NCI-H345 (cell line): ENCODE data around the gene TMCO4.
"Not testable (repeated sequence)": the region's sequence is repeated elsewhere in the genome, so short reads cannot be mapped to it uniquely, and the experiment has no call there.

Experiments
- DNase-seq: peaks from one replicate; lab custom pipeline; 2025; lab: John Stamatoyannopoulos, UW

Gene TMCO4

DNA sequence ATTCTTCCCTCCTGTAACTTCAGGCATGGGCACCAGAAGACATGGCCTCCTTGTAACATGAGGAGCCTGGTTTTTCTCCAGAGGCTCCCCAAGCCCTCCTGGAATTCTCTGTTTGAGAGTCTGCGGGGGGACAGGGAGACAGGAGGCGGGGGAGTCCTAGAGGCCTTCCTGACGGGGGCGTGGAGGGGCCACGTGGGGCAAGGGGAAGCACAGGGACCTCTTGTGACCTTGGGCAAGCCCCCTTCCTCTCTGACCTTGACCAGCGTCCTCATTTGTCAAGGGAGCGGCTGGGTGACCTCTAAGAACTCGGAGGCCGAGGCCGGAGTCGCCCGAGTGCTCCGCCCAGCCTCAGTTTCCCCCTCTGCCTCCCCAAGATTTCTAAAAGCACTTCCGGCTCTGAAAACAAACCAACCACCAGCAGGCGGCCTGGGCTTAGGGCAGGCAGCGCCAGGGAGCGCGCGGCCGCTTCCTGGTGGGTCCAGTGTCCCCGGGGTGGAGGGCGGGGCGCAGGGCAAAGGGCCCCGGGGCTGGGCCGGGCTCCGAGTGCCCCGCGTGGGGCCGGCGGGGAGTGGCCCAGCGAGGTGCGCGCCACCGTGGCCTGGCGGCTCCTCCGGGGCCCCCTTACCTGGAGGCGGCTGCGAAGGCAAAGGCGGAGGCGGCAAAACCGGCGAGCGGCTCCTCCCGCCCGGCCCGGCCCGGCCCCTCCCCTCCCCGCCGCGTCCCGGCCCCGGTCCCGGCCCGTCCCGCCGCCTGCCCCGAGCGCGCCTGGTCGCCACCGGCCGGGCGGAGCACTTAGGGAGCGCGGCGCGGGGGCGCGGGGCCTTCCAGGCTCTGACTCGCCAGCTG lies at the start of gene TMCO4:
TMCO4 (minus strand) TSS at position 687 of the 846 bp plus-strand sequence. CDS start 19,158 bp downstream, outside the sequence.
- peak; percentile 40 for DNase-seq

DNA sequence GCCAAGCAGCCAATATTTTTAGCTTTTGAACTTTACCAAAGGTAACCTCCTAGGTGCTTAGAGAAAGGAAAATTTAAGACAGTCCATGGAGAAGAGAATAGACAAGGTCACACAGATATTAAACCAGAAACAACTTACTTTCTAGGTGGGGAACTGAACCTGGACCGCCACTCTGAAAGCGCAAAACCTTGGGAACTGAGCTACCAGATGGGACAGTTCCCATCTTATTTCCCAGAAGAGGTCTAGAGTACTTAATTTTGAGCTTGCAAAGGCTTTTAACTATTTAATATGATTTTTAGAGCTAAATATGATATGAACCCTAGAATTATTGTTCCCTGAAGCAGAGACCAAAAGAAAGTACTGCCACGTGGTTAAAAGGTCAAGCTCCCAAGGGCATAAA lies 49.6 kb upstream of the TMCO4 start:
- not testable (repeated sequence) for DNase-seq

DNA sequence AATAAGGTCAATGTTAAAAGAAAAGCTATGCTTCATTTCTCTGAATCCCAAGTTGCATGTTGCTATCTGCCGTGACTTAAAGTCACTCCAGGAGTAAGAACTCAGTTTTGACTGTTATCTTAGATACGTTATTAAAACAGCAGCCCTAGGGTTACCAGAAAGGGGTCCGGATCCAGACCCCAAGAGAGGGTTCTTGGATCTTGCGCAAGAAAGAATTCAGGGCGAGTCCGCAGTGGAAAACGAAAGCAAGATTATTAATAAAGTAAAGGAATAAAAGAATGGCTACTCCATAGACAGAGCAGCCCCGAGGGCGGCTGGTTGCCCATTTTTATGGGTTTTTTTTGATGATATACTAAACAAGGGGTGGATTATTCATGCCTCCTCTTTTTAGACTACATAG lies 47.6 kb upstream of the TMCO4 start:
- DNase-seq, result not testable (repeated sequence)

DNA sequence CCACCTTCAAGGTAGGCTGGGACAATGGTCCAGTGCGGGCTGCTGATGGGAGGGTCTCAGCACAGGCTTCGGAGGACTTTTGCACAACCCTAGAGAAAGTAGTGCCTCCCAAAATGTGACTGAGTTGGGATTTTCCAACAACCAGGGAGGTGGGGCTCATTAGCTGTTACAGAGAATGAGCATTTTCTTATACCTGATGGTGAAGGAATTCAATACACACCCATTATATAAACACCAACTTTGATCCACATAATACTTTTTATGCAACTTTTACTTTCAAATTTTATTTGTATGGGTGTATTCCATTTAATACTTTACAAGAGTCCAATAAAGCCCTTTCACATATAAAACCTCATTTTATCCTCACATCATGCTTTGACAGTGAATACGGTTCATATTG lies 46.6 kb upstream of the TMCO4 start:
- no peak for DNase-seq

DNA sequence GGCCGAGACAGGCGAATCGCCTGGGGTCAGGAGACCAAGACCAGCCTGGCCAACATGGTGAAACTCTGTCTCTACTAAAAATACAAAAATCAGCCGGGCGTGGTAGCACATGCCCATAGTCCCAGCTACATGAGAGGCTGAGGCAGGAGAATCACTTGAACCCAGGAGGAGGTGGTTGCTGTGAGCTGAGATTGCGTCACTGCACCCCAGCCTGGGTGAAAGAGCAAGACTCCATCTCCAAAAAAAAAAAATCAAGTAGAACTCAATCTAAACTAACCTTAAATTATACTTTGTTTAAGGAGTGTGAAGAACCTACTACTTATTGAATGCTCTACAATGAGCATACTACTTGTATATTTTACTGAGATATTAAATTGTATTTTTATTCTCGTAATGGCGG lies 45.8 kb upstream of the TMCO4 start:
- DNase-seq, result no peak

DNA sequence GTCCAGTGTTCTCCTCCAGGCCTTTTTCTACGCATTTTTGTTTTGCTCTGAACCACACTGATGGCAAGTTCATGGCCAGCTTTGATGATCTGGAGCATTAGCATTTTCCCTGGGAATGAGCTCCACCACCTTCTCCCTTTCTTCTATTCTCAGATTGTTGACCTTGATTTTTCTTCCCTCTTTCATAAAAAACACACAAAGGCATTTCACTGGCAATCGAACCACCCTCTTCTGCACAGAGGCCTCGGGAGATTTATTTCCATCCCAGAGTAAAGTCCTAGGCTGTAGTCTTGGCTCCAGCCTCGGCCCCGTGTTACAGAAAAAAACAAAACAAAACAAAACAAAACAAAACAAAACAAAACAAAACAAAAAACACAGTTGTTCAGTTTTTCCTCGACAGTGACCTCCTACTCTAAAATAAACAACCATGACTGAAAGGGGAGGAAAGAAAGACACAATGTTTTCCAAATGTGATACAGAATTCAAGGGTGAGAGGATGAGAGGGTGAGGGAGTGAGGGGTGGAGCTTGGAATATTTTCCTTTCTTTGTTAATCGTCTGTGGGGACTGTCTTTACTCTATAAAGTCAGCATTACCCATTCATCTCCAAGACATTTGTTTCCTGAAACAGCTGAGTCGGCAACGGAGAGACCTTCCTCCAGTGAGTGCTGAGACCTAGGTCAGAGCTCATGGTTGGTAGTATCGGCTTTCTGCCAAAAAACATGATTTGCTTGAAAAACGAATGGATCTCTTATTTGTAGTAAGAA lies 45.2 kb upstream of the TMCO4 start:
- DNase-seq, result no peak

DNA sequence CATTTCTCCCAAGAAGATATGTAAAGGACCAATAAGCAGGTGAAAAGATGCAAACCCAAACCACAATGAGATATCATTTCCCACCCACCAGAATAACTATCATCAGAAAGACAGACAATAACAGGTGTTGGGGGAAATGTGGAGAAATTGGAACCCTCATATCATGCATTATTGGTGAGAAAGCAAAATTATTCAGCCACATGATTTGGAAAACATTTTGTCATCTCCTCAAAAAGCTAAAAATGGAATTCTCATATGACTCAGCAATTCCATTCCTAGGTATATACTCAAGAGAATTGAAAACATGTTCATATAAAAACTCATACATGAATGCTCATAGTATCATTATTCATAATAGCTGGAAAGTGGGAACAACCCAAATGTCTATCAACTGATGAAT lies 40.5 kb upstream of the TMCO4 start:
- no peak for DNase-seq

DNA sequence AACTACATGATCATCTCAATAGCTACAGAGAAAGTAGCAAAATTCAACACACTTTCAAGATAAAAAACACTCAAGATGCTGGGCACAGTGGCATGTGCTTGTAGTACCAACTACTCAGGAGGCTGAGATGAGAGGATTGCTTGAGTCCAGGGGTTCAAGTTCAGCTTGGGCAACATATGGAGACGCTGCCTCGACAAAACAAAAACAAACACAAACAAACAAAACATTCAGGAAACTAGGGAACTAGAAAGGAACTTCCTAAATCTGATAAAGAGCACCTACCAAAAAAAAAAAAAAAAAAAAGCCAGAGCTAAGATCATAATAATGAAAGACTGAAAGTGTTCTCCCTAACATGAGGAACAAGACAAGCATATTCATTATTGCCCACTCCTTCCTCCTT lies 38.1 kb upstream of the TMCO4 start:
- DNase-seq, result no peak

DNA sequence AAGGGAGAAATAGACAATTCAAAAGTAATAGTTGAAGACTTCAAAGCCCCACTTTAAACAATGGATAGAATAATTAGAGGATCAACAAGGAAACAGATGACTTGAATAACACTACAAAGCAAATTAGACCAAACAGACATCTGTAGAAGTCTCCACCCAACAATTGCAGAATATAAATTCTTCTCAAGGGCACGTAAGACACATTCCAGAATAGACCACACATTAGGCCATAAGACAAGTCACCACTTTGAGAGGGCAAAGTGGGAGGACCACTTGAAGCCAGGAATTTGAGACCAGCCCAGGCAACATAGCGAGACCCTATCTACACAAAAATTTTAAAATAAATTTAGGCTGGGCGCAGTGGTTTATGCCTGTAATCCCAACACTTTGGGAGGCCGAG lies 35.9 kb upstream of the TMCO4 start:
- no peak for DNase-seq

DNA sequence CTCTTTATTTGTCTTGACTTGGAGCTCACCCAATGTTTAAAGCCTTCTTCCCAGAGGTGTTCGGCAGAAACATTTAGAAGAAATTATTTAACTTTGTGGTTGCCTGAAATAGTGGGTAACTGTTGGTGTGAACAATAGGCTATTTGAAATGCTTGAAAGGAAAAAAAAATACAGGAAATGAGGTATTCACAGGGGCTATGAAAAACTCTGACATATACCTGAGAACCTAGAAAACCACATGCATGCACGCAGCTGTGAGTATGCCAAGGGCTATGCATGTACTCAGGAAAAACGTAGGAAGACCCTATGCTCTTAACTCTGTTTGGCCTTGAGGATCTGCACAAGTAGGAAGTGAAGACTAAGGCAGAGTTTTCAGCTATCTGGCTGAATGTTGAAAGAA lies 31.7 kb upstream of the TMCO4 start:
- DNase-seq, result no peak

DNA sequence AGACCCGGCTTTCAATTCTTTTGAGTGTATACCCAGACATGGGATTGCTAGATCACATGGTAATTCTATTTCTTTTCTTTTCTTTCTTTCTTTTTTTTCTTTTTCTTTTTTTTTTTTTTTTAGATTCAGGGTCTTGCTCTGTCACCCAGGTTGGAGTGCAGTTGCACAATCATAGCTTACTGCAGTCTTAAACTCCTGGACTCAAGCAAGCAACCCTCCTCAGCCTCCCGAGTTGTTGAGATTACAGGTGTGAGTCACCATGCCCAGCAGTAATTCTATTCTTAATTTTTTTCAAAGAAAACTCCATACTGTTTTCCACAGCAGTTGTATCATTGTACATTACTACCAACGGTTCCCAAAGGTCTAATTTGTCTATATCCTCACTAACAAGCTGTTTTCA lies 28.8 kb upstream of the TMCO4 start:
- DNase-seq, result no peak

DNA sequence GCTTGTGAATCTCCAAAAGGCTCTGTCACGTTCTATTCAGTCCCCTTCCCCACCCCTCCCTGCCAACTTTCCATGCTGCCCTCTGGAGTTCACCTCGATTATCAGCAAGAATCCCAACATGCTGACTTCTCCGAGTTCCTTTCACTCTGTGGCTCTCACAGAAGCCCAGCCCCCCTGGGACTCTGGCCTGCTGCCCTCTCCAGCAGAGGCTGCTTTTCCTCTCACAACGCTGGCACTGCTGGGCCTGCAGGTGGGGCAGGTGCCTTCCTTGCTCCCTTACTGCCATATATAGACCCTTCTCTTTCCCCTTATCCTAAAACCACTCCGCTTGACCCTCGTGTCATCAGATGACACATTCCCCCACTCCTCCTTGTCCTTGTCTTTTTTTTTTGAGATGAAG lies 25.6 kb upstream of the TMCO4 start:
- no peak for DNase-seq

DNA sequence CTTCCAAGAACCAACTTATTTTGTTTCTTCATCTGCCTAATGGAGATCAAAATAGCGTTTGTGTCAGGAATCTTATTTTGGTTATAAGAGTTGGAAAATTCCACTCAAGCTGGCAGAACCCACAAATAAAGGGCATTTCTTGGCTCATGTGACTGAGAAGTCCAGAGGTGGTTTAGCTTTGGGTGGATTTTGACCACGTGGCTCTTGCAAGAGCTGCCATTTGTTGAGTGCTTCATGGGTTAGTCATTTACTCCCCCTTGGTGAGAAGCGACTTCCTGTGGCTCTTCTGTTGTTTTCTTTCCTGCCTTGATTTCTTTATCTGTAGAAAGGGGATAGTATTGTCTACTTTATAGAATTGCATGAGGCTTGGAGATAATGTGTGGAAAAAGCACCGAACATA lies 24.8 kb upstream of the TMCO4 start:
- DNase-seq, result no peak

DNA sequence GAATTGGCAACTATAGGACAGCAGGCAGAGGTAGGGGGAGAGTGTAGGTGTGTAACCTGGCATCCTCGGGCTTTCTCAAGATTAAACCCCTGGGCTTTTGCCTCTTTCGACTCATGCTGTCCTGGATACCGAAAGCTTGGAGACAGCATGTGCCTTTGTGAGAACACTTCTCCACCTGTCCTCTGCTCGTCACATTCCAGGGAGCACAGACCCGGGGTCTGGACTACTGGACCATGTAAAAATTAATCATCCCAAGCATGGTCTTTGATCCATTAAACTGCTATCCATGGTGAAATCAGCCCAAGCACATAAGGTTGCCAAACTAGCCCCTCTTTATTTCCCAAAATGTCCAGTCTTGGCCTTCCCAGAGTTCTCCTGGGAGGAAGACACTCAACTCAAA lies 24.3 kb upstream of the TMCO4 start:
- DNase-seq, result no peak

DNA sequence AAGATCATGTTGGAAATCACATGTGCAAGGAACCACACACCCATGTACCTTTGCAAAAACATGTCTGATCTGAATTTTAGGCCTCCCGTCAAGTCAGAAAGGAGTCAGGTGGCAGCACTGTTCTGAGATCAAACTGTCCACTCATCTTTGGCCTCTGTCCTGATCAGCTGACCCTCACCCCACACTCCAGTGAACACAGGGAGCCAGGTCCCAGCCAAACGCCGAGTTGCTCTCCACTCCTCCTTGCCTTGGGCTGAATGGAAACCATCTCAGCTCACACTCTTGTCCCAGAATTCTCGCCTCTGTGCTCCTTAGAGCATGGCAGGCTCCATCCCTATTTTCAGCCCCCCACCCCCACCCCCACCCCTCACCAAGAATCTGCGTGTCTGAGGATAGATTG lies 20.0 kb upstream of the TMCO4 start:
- no peak for DNase-seq

DNA sequence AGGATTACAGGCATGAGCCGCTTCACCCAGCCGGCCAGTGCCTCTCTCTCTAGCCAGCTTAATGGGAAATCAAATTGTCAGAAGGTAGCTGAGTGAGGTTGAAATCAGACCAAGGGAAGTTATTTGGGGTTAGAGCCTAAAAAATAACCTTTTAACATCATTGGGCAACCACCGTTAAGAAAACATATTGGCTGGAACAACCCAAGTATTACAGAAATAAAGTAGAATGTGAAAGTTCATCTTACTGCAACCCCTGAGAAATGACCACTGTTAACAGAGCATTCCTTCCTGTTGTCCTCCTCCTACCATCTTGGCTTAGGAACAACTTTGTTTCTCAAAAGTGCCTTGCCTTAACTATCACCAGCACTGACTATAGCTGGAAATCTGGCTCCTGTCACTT lies 18.6 kb upstream of the TMCO4 start:
- no peak for DNase-seq

DNA sequence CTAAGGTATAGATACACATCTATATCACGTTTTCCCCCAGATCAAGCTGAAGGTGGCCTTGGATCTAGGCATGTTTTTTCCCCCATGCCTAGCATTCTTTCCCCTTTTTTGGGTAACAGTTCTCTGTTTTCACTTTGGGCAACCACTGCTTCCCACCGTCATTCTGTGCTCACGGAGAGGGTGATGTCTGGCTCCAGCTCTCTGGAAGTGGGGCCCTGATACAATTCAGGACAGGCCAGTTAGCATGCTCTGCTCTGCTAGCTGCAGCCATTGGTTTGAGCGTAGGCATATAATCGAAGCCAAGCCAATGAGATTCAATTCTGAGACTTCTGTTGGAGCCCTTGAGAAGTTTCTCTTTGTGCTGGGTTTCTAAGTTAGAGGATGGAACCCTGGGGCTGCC lies 17.4 kb upstream of the TMCO4 start:
- no peak for DNase-seq

DNA sequence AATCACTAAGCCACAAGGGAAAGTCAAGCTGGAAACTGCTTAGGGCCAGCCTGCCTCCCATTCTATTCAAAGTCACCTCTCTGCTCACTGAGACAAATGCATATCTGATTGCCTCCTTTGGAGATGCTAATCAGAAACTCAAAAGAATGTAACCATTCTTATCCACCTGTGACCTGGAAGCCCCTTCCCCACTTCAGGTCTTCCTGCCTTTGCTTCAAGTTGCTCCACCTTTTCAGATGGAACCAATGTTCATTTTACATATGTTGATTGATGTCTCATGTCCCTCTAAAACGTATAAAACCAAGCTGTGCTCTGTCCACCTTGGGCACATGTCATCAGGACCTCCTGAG lies 17.0 kb upstream of the TMCO4 start:
- not testable (repeated sequence) for DNase-seq

DNA sequence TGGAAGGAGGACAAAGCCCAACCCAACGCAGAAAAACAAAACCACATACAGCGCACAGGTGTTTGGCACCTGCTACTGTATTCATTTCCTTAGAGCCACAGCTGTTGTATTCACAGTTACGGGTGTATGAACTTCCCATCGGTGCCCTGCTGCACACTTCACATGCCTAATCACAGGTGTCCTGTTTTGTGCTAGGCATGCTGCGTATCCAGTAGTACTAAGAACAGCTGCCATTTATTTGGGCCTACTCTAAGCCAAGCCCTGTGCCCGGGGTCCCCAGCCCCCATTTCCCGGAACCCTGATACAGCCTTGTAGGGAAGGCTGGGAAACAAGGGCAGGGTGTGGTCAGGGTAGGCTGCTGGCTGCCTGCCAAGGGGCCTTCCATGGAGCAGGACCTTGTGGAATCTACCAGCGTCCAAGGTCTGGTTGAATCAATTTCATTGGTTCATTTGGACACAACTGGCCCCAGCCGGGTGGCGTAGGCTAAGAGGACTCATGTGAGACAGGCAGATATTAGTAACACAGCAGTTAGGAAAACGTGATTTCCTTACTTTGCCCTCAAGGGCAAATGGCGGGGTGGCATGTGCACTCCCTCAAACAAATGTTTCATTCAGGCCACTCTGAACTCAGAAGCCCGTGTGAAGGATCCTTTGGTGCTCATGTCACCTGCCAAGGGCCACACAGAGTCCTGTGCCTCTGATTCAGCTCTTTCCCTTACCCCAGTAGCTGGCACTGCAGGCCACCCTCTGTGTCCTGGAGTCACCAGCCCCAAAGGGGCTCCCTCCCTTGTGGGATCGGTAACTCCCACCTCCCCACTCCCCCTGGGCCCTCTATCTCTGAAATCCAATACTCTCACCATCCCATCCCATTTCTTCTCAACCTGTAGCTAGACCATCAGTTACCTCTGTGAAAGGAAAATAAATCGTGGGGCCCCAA lies 16.4 kb upstream of the TMCO4 start:
- peak; percentile 97 for DNase-seq

DNA sequence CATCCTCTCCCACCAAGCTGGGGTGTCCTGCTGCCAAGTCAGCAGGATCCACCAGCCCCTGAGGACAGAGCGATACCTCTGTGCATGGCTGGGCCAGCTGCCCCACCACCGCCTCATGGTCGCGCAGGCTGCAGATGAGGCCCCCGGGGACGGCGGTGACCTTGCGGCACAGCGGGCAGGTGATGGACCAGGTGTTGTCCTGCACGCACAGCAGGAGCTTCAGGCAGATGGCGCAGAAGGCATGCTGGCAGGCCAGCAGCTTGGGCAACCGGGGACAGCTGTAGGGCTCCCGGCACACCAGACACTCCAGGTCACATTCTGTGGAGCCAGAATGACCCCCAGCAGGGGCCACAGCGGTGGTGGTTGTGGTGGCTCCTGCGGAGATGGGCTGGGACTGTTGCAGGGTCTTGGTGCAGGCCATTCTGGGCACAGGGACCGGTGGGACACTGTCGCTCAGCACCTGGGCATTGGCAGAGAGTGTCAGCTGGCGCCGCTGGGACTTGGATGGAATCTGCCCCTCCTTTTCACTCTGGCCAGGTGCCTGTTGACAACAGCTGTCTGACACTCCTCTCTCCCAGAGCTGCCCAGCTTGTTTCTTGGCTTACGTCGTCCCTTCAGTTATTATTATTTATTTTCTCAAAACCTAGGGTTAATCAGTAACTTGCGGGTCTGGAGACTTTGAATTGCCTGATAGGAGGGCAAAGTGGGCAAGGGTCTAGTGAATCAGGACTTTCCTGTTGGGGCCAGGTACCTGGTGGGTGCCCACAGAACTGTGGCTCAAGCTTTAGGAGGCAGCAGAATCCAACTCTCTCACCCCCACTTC lies 15.2 kb upstream of the TMCO4 start, which contains the start of gene RNF186:
RNF186 (minus strand) TSS at position 603 of the 823 bp plus-strand sequence; CDS start at position 421, 182 bp downstream.
- peak; percentile 60 for DNase-seq

DNA sequence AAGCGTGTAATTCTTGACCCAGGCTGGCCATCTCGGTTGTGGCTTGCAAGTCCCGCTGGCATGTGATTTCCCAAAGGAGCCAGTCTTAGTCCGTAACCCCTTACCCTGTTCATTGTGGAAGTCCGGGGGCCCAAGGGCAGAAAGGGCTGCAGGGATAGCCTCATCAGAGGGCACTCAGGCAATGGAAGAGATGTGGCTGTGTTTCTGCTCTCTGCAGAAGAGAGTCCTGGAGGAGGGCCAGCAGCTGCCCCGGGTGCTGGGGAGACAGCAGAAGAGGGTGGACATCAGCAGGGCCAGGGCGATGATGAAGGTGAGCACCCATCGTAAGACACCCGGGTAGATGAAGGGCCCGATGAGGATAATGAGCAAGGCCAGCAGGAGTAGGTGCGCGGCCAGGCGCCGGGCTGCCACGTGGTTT lies 14.5 kb upstream of the TMCO4 start:
- DNase-seq, result no peak

DNA sequence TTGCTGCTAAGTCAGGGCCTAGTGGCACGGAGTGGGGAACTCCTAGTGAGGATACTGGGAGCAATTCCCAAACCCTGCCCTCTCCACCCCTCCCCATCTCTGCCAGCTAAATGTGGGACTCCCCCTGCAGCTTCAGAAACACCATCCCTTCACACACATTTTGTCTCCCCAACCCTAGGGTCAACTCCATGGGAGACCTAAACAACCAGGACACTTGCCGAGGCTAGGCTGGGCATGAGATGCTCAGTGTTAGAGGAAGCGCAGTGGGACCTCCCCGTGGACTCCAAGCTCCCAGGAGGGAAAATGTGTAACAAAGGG lies 13.9 kb upstream of the TMCO4 start:
- no peak for DNase-seq
